SK-N-SH (cell line): ENCODE measurements around the gene TPPP. TPM values are rescaled to one million over a fixed set of nuclear protein-coding genes. Genes with fewer than 3 reads are reported as not detected.

Experiments
- CTCF ChIA-PET: fragments of 300-600, 350-600 bp; formaldehyde crosslinking; extraction: SDS; loops from one replicate; lab custom pipeline; 2021; lab: Yijun Ruan, JAX
- POLR2A ChIA-PET: fragments of 350-600 bp; sonication (Branson Sonifier 250); formaldehyde crosslinking; extraction: SDS; loops from one replicate; lab custom pipeline; 2020; ENCODE audit warnings: antibody characterized with exemption, inconsistent platforms; lab: Yijun Ruan, JAX
- DNase-seq: peaks from one replicate; pipeline ENCODE4 v3.0.0; 2012
- H2AFZ ChIP-seq: fragments of 200-600 bp; sonication (generic); 2 replicates; pipeline ENCODE4 v1.8.1; 2016; ENCODE audit warnings: antibody characterized with exemption, mild to moderate bottlenecking, low read depth
- H3F3A ChIP-seq: fragments of 200-600 bp; sonication (generic); replicated peaks from 2 replicates; pipeline ENCODE3; 2016; ENCODE audit warnings: antibody characterized with exemption, mild to moderate bottlenecking; ENCODE audit not compliant: insufficient read depth
- H3K27ac ChIP-seq, 2 experiments: fragments of 200-500 bp in 1 of 2; fragments of 200-600 bp in 1 of 2; sonication (Bioruptor generic) in 1 of 2; sonication (generic), shearing (Covaris generic) in 1 of 2; 2 replicates each; pipeline versions ENCODE4 v1.5.1 to v1.6.1; 2014 to 2016; ENCODE audit warnings: low read depth in 2 of 2, inconsistent platforms in 1 of 2, low read length in 1 of 2, mild to moderate bottlenecking in 1 of 2, mixed read lengths in 1 of 2
- H3K27me3 ChIP-seq: fragments of 200-600 bp; sonication (generic), shearing (Covaris generic); 2 replicates; pipeline ENCODE4 v1.6.1; 2016; ENCODE audit warnings: mixed run types; ENCODE audit not compliant: insufficient read depth
- H3K36me3 ChIP-seq, 2 experiments: fragments of 200-500 bp in 1 of 2; fragments of 200-600 bp in 1 of 2; sonication (Bioruptor generic) in 1 of 2; sonication (generic) in 1 of 2; replicated peaks in 1 of 2; 2 replicates each; pipeline versions ENCODE3 to v1.5.1; 2014 to 2016; ENCODE audit warnings: low read length in 1 of 2, mild to moderate bottlenecking in 1 of 2; ENCODE audit not compliant: insufficient read depth in 2 of 2, control insufficient read depth in 1 of 2
- H3K4me1 ChIP-seq, 2 experiments: fragments of 200-500 bp in 1 of 2; fragments of 200-600 bp in 1 of 2; sonication (Bioruptor generic) in 1 of 2; sonication (generic), shearing (Covaris generic) in 1 of 2; 2 replicates each; pipeline versions ENCODE4 v1.5.1 to v1.6.1; 2014 to 2016; ENCODE audit warnings: low read depth in 1 of 2, low read length in 1 of 2, mixed run types in 1 of 2; ENCODE audit not compliant: insufficient read depth in 2 of 2, control insufficient read depth in 1 of 2
- H3K4me2 ChIP-seq: fragments of 200-600 bp; sonication (generic), shearing (Covaris generic); 2 replicates; pipeline ENCODE4 v1.6.1; 2017; ENCODE audit warnings: mixed run types
- H3K4me3 ChIP-seq, 2 experiments: fragments of 200-500 bp in 1 of 2; fragments of 200-600 bp in 1 of 2; sonication (Bioruptor generic) in 1 of 2; sonication (generic), shearing (Covaris generic) in 1 of 2; 2 replicates each; pipeline versions ENCODE4 v1.5.1 to v1.8.1; 2014 to 2016; ENCODE audit warnings: low read depth in 2 of 2, inconsistent platforms in 1 of 2, low read length in 1 of 2, mild to moderate bottlenecking in 1 of 2, mixed read lengths in 1 of 2, moderate library complexity in 1 of 2
- H3K79me2 ChIP-seq: fragments of 200-600 bp; sonication (generic); 2 replicates; pipeline ENCODE4 v1.8.1; 2017; ENCODE audit warnings: mild to moderate bottlenecking; ENCODE audit not compliant: insufficient read depth
- H3K9ac ChIP-seq: fragments of 200-600 bp; sonication (generic); 2 replicates; pipeline ENCODE4 v1.6.1; 2017; ENCODE audit warnings: mixed run types
- H3K9me2 ChIP-seq: fragments of 200-600 bp; sonication (generic); 2 replicates; pipeline ENCODE4 v1.6.1; 2017; ENCODE audit warnings: mixed run types
- H3K9me3 ChIP-seq: fragments of 200-600 bp; sonication (generic); 2 replicates; pipeline ENCODE4 v1.6.1; 2017; ENCODE audit warnings: mixed run types, mild to moderate bottlenecking, moderate library complexity
- H4K20me1 ChIP-seq: fragments of 200-600 bp; sonication (generic); 2 replicates; pipeline ENCODE4 v1.6.1; 2017; ENCODE audit warnings: mild to moderate bottlenecking, mixed run types; ENCODE audit not compliant: insufficient read depth
- CHD2 ChIP-seq: fragments of 150-350 bp; IDR thresholded peaks from 2 replicates; pipeline ENCODE4 v1.6.1; 2018; ENCODE audit warnings: low read length; ENCODE audit not compliant: partially characterized antibody
- EP300 ChIP-seq, 2 experiments: IDR thresholded peaks; 2 replicates each; pipeline versions ENCODE4 v1.4.0 to v1.6.1; 2012; ENCODE audit warnings: borderline replicate concordance in 1 of 2, low read depth in 1 of 2, low read length in 1 of 2
- EZH2phosphoT487 ChIP-seq: fragments of 200-600 bp; sonication (generic); IDR thresholded peaks from 2 replicates; pipeline ENCODE4 v1.6.1; 2017; ENCODE audit warnings: low read depth, mixed run types, mild to moderate bottlenecking, antibody characterized with exemption, moderate library complexity, borderline replicate concordance
- FOSL2 ChIP-seq: IDR thresholded peaks from 2 replicates; pipeline ENCODE4 v1.4.0; 2012; ENCODE audit warnings: low read depth, mild to moderate bottlenecking, moderate library complexity, borderline replicate concordance
- GABPA ChIP-seq: IDR thresholded peaks from 2 replicates; pipeline ENCODE4 v1.4.0; 2012; ENCODE audit warnings: low read depth, mild to moderate bottlenecking
- JUND ChIP-seq: IDR thresholded peaks from 2 replicates; pipeline ENCODE4 v1.4.0; 2012
- MXI1 ChIP-seq: IDR thresholded peaks from 2 replicates; pipeline ENCODE4 v1.6.1; 2012; ENCODE audit warnings: mild to moderate bottlenecking, low read depth, low read length, improper control_type of control experiment
- NFIC ChIP-seq: IDR thresholded peaks from 2 replicates; pipeline ENCODE4 v1.4.0; 2012; ENCODE audit warnings: borderline replicate concordance
- POLR2AphosphoS5 ChIP-seq: IDR thresholded peaks from 2 replicates; pipeline ENCODE4 v1.6.1; 2012; ENCODE audit warnings: low read depth, low read length
- RAD21 ChIP-seq: IDR thresholded peaks from 2 replicates; pipeline ENCODE4 v1.6.1; 2012; ENCODE audit warnings: mild to moderate bottlenecking, low read length
- RCOR1 ChIP-seq: fragments of 150-350 bp; IDR thresholded peaks from 2 replicates; pipeline ENCODE4 v1.6.1; 2017; ENCODE audit warnings: antibody characterized with exemption, low read length
- RFX5 ChIP-seq: IDR thresholded peaks from 2 replicates; pipeline ENCODE4 v1.6.1; 2012; ENCODE audit warnings: mild to moderate bottlenecking, improper control_type of control experiment, low read length
- SMC3 ChIP-seq: IDR thresholded peaks from 2 replicates; pipeline ENCODE4 v1.6.1; 2012; ENCODE audit warnings: low read depth, low read length, improper control_type of control experiment
- TCF12 ChIP-seq: IDR thresholded peaks from 2 replicates; pipeline ENCODE4 v1.4.0; 2012
- YY1 ChIP-seq: IDR thresholded peaks from 2 replicates; pipeline ENCODE4 v1.4.0; 2012; ENCODE audit warnings: low read depth, mild to moderate bottlenecking
- WGBS: methylation state at CpG from one replicate; pipeline ENCODE4 v1.1.6; 2017; ENCODE audit warnings: low lambda C conversion rate; 5-methylcytosine and 5-hydroxymethylcytosine counted together
- polyA plus RNA-seq, 3 experiments: library from polyadenylated mRNA; depleted of rRNA; stranded (reverse); fragments of >200 nt; gene quantifications; 2 replicates each; pipeline ENCODE4 v1.2.3, GENCODE V29; 2012
- TF ChIP-seq, protein P1 (sequence below): IDR thresholded peaks from 2 replicates; pipeline ENCODE4; 2012
- TF ChIP-seq, protein P2 (sequence below): fragments of 150-350 bp; IDR thresholded peaks from 2 replicates; pipeline ENCODE4 v1.6.1; 2016; ENCODE audit warnings: mild to moderate bottlenecking, low read depth, low read length
- TF ChIP-seq, protein P3 (sequence below): fragments of 200-600 bp; sonication (generic); IDR thresholded peaks from 2 replicates; pipeline ENCODE4 v1.6.1; 2017; ENCODE audit warnings: antibody characterized with exemption, mild to moderate bottlenecking, moderate library complexity
- TF ChIP-seq, protein P4 (sequence below): fragments of 150-350 bp; IDR thresholded peaks from 2 replicates; pipeline ENCODE4 v1.6.1; 2017; ENCODE audit warnings: antibody characterized with exemption, low read length, low read depth, borderline replicate concordance
- TF ChIP-seq, protein P5 (sequence below): IDR thresholded peaks from 2 replicates; pipeline ENCODE4 v1.4.0; 2012; ENCODE audit warnings: low read depth

Gene TPPP
- polyA plus RNA-seq, 1 of the 3 experiments (the other 2 are of a cell fraction) = 0.05 TPM

DNA sequence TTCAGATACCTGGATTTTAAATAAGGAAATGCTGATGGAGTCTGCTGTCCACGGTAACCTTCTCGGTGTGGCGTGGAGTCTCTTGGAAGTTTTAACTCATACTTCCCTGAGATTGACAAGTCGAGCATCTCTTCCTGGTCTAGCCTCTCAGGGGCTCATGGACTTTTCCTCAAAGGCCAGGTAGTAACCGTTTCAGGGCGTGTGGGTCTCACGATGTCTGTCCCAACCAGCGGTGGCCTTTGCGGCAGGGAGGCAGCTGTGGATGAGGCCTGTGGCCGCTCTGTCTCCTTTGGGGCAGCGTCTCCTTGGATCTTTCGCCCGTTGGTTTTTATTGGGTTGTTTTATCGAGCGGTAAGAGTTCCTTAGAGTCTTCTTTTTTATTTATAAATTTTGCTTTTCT, 48.2 kb downstream of the TPPP start (continued):
- TF ChIP-seq, protein P1, sequence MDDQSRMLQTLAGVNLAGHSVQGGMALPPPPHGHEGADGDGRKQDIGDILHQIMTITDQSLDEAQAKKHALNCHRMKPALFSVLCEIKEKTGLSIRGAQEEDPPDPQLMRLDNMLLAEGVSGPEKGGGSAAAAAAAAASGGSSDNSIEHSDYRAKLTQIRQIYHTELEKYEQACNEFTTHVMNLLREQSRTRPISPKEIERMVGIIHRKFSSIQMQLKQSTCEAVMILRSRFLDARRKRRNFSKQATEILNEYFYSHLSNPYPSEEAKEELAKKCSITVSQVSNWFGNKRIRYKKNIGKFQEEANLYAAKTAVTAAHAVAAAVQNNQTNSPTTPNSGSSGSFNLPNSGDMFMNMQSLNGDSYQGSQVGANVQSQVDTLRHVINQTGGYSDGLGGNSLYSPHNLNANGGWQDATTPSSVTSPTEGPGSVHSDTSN = no peak
- TF ChIP-seq NFIC (no peak), JUND (no peak), EP300 (IDR thresholded peaks at IDR 0.05; ENCODE audit: borderline replicate concordance in 1 of 2, low read depth in 1 of 2, low read length in 1 of 2) (no peak), GABPA (no peak), RCOR1 (no peak)
- TF ChIP-seq, protein P2, sequence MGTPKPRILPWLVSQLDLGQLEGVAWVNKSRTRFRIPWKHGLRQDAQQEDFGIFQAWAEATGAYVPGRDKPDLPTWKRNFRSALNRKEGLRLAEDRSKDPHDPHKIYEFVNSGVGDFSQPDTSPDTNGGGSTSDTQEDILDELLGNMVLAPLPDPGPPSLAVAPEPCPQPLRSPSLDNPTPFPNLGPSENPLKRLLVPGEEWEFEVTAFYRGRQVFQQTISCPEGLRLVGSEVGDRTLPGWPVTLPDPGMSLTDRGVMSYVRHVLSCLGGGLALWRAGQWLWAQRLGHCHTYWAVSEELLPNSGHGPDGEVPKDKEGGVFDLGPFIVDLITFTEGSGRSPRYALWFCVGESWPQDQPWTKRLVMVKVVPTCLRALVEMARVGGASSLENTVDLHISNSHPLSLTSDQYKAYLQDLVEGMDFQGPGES = no peak

DNA sequence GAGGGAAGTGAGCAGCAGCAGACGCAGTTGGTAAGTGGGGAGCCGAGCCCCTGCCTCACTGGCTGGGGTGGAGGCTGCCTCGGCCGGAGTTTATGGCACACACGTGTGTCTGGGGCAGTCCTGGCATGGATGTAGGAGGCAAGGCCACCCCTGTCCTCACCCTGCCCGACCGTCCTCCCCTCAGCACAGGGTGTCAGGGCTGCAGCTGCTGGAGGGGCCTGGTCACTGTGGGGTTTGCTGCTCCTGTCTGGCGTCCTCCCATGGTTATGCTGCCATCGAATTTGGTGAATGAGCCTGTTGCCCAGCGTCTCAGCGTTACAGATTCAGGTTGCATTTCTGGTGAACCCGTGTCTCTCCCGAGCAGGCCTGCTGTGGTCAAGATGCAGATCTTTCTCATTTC, 48.6 kb downstream of the TPPP start:
- no peak overlapping the region for H3K9ac ChIP-seq
- H3K9me3 ChIP-seq = no peaks in the 10 kb centered on the region
- no peaks in the 10 kb centered on the region for H3K79me2 ChIP-seq
- H3K27me3 ChIP-seq = no peaks in the 10 kb centered on the region
- H3K4me3 ChIP-seq = no peak overlapping the region
- no peaks in the 10 kb centered on the region for H4K20me1 ChIP-seq
- ChIA-PET CTCF (no interaction called here), POLR2A (no interaction called here)
- no peak for DNase-seq
- TF ChIP-seq TCF12 = no peak
- no peak for TF ChIP-seq SMC3
- TF ChIP-seq, protein P3, sequence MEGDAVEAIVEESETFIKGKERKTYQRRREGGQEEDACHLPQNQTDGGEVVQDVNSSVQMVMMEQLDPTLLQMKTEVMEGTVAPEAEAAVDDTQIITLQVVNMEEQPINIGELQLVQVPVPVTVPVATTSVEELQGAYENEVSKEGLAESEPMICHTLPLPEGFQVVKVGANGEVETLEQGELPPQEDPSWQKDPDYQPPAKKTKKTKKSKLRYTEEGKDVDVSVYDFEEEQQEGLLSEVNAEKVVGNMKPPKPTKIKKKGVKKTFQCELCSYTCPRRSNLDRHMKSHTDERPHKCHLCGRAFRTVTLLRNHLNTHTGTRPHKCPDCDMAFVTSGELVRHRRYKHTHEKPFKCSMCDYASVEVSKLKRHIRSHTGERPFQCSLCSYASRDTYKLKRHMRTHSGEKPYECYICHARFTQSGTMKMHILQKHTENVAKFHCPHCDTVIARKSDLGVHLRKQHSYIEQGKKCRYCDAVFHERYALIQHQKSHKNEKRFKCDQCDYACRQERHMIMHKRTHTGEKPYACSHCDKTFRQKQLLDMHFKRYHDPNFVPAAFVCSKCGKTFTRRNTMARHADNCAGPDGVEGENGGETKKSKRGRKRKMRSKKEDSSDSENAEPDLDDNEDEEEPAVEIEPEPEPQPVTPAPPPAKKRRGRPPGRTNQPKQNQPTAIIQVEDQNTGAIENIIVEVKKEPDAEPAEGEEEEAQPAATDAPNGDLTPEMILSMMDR = no peak
- TF ChIP-seq RAD21 = no peak
- TF ChIP-seq, protein P2 = no peak
- no peak for TF ChIP-seq MXI1
- no peak for TF ChIP-seq CHD2
- TF ChIP-seq YY1 = no peak
- TF ChIP-seq EZH2phosphoT487 = no peak
- no peak for TF ChIP-seq RFX5
- TF ChIP-seq FOSL2 = no peak
- TF ChIP-seq, protein P4, sequence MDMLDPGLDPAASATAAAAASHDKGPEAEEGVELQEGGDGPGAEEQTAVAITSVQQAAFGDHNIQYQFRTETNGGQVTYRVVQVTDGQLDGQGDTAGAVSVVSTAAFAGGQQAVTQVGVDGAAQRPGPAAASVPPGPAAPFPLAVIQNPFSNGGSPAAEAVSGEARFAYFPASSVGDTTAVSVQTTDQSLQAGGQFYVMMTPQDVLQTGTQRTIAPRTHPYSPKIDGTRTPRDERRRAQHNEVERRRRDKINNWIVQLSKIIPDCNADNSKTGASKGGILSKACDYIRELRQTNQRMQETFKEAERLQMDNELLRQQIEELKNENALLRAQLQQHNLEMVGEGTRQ = no peak
- TF ChIP-seq POLR2AphosphoS5 = no peak
- TF ChIP-seq, protein P5, sequence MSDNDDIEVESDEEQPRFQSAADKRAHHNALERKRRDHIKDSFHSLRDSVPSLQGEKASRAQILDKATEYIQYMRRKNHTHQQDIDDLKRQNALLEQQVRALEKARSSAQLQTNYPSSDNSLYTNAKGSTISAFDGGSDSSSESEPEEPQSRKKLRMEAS = no peak
- WGBS = 93% methylated on average over 11 of the region's 13 CpGs
- no peak overlapping the region for H3K4me2 ChIP-seq
- peaks cover 6 to 32% of the 10 kb centered on the region in 2 experiments for H3K36me3 ChIP-seq
- H3K4me1 ChIP-seq = no peaks in the 10 kb centered on the region
- H3K27ac ChIP-seq = no peak overlapping the region
- H3F3A ChIP-seq = peaks cover 6% of the 10 kb centered on the region
- no peak overlapping the region for H2AFZ ChIP-seq
- H3K9me2 ChIP-seq = no peaks in the 10 kb centered on the region
